ENCODE results near the gene TSC2.
"Not testable (repeated sequence)": the region's sequence is repeated elsewhere in the genome, so short reads cannot be mapped to it uniquely, and the experiment has no call there.

Gene TSC2

DNA sequence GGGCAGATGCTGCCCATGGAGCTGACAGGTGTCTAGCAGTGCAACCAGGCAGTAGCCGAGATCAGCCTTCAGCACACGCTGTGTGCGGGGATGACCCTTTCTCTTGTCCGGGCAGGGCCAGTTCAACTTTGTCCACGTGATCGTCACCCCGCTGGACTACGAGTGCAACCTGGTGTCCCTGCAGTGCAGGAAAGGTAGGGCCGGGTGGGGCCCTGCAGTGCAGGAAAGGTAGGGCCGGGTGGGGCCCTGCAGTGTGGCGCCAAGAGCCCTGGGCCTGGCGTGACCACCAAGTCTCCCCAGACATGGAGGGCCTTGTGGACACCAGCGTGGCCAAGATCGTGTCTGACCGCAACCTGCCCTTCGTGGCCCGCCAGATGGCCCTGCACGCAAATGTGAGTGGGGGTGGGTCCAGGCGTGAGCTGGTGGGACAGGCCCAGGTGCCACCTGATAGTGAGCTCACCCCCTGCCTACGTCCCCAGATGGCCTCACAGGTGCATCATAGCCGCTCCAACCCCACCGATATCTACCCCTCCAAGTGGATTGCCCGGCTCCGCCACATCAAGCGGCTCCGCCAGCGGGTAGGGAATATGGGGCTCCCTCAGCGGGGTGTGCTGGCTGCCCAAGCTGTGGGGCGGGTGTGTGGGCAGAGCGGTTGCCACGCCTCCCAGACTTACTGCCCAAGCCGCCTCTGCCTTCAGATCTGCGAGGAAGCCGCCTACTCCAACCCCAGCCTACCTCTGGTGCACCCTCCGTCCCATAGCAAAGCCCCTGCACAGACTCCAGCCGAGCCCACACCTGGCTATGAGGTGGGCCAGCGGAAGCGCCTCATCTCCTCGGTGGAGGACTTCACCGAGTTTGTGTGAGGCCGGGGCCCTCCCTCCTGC, 40.2 kb downstream of the TSC2 start:
- DNase-seq, result no peak

DNA sequence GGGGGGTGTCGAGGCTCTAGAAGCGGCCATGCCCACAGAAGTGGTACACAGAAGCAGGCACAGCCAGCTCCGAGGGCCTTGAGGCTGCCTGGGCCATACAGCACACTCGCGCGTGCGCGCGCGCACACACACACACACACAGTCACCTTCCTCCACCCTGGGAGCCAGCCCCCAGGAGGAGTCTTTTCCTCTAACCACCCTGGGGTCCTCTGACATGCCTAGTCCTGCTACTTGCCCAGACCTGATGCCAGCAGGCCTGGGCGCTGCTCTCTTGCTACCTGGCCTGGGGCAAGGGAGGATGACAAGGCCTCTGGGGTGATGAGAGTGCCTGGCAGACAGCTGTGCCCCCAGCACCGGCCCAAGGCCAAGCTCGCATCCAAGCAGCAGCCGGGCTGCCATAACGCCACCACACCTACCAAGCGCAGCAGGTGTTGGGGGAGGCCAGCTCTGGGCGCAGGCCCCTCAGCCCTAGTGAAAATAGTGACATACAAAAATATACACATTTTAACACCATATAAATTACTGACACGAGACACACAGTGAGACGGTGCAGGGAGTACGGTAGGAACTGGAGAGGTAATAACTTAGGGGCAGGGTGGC, 41.1 kb downstream of the TSC2 start:
- DNase-seq, result no peak

DNA sequence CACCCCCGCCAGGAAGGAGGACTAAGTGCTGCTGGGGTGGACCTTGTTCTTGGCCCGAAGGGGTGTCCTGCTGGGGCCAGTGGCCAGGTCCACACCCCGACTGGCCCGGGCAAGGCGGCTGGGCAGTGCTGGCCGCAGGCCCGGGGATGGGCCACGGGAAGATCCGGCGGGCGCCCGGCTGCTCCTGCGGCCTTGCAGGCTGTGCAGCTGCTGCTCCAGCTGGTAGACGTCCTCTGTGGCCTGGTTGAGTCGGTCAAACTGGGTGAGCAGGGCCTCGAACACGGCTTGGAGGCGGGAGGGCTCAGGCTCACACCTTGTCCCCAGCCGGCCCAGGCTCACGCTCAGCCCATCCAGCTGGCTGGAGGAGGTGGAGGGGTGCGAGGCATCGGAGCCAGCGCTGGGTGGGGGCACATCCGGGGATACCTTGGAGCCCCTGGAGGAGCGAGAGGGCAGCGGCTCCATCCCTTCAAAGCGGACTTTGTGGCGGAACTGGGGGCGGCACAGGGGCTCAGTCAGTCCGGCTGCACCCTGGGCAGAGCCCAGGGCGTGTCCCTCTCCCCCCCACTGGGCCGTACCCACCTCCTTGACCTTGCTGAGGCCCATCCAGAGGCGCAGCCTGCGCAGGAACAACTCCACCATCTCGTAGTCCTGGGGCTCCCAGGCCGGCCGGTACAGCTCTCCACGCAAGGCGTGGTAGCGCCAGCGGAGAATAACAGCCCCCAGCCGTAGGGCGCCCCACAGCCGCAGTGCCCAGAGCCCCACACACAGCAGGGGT, 42.1 kb downstream of the TSC2 start:
- no peak for DNase-seq

DNA sequence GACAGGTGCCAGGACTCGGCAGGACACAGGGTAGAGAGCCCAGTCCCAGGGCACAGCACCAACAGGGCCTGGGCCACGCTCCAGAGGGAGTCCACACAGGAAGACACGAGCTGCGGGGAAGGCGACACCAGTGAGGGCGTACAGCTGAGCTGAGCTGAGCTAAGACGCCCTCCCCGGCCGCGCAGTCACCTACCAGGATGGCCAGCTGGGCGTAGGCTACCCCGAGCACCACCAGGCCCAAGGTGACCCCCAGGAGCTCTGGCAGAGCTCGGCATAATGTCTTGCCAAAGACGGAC, 42.6 kb downstream of the TSC2 start:
- DNase-seq, result no peak

DNA sequence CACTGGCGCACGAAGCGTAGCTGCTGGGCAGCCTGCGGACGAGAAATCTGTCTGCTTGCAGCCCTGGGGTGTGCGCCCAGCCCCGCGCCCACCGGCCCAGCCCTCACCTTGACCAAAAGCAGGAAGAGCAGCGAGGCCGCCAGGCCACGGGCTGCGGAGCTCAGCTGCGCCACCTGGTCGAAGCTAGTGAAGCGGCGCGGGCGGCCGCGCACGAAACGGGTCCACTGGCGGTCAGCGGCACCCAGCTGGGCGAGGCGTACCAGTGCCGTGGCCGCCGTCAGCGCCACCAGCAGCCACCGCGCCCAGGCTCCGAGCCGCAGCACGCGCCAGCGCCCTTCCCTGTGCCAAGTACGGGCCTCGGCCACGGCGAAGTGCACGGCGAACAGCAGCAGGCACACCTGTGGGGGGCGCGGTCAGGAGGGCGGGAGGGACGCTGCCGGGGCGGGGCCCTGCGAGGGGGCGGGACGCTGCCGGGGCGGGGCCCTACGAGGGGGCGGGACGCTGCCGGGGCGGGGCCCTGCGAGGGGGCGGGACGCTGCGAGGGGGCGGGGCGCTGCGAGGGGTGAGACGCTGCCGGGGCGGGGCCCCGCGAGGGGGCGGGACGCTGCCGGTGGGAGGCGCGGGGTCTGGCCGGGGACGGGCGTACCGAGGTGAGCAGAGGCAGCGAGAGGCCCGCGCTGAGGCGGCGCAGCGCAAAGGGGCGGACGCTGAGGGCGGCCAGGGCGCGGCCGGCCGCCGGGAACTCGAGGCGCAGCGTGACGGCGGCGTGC, 43.2 kb downstream of the TSC2 start:
- peak; percentile 38 for DNase-seq

DNA sequence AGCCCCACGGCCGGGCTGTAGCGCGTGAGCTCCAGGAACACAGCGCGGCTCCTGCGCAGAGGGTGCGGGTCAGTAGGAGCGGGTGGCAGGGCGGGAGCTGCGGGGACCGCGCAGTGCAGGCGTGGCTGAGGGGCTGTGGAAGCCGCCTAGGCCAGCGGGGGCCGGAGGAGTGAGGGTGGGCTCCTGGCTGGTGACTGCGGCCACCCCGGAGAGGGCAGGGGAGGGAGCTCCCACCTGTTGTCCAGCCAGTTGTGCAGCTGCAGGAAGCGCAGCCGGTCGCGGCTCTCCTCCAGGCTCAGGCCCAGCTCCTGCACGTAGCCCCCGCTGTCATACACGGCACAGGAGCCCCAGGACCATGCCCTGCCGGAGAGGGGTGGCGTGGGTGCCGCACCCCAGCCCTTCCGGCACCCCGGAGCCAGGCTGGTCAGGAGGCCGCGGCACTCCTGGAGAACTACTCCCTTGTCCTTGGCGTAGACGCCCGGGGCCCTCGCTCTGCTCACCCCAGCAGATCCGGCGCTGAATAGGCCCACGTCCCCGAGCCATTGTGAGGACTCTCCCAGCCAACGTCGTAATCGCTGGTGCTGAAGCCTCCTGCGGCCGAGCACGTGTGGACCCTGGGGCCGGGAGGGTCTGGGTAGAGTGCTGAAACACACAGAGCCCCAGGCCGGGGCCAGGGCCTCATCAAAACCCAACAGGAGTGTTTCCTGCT, 43.9 kb downstream of the TSC2 start:
- no peak for DNase-seq

DNA sequence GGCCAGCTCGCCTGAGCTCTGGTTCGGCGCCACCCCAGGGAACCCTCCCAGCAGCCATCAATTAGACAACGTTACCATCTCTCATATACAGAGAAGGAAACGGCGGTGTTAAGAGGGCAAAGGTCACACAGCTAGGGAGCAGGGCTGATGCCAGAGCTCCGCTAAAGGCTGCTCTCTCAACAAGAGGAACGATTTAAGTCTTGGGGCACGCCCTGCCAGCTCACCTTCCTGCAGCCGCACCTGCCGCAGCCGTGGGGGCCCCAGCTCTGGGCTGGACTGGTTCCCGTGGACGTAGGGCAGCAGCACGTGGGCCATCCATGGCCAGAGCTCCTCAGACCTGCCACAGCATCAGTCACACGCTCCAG, 44.5 kb downstream of the TSC2 start:
- DNase-seq, result no peak

DNA sequence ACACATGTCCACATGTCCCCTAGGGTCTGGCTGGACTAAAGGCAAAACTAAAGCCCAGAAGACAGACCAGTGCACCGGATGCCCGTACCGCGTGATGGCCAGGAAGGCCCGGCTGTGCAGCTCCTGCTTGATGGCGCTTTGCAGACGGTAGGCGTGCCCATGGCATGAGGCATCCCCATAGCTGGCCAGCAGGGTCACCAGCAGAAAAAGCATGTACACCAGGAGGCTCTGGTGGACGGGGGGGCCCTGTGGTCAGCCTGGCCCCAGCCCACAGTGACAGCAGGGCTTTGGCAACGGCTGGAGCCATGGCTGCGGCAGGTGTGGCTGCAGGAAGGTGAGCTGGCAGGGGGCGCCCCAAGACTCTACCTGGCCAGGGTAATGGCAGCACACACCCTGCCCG, 45.1 kb downstream of the TSC2 start:
- DNase-seq, result no peak

DNA sequence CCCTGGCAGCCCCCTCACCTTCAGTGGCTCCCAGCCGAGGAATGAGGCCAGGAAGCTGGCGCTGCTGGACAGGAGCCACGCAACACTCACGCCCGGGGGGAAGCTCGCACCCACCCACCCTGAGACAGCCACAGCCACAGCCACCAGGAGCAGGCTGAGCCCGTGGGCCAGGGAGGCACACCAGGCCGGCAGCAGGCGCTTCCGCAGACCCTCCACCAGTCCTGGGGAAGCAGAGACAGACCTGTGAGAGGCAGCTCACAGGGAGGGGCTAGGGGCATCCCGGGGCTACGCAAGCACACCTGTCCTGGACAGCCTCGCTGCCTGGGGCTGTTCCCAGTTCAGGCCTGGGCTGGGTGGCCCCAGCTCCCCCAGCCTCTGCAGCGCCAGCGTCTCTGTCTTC, 46.0 kb downstream of the TSC2 start:
- DNase-seq, result no peak

DNA sequence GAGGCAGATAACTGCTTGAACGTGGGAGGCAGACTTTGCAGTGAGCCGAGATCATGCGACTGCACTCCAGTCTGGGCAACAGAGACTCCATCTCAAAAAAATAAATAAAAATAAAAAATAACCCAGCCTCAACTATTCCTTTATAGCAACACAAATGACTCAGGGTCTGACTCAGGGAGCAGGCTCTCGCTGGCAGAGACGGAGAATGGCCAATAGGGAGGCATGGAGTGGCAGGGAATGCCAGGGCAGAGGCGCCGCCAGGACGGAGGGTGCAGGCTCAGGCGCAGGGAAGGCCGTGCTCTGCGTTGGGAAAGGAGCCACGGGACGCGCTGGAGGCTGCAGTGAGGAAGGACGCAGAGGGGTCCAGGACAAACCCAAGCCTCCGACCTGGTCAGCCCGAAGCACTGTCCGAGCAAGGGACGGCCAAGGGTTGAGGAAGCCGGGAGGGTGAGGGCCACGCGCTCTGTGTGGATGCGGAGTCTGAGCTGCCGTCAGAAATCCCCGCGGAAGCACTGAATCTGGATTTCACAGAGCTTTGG, 47.6 kb downstream of the TSC2 start:
- no peak for DNase-seq

DNA sequence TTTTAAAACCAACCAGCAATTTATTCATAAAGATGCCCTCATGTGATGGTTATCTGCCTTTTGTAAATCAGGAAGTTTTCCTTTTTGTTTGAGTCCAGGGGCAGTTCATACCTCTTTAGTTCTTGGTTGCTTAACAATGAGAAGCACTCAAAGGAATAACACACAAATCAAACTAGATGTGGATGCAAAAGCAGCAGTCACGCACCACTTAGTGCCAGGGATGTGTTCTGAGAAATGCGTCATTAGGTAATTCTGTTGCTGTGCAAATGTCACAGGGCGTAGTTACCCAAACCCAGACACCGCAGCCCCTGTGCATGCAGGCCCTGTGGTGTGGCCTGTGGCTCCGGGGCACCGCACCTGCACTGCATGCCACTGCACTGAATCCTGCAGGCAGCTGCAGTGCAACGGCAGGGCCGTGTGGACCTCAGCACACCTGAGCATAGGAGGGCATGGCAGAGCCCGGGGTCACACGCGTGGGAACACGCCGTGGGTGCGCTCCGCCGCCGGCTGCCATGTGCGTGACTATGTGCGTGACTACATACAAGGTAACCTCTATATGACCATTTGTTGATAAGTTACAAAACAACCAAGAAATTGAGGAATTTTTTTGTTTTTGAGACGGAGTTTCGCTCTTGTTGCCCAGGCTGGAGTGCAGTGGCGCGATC, 48.3 kb downstream of the TSC2 start:
- no peak for DNase-seq

DNA sequence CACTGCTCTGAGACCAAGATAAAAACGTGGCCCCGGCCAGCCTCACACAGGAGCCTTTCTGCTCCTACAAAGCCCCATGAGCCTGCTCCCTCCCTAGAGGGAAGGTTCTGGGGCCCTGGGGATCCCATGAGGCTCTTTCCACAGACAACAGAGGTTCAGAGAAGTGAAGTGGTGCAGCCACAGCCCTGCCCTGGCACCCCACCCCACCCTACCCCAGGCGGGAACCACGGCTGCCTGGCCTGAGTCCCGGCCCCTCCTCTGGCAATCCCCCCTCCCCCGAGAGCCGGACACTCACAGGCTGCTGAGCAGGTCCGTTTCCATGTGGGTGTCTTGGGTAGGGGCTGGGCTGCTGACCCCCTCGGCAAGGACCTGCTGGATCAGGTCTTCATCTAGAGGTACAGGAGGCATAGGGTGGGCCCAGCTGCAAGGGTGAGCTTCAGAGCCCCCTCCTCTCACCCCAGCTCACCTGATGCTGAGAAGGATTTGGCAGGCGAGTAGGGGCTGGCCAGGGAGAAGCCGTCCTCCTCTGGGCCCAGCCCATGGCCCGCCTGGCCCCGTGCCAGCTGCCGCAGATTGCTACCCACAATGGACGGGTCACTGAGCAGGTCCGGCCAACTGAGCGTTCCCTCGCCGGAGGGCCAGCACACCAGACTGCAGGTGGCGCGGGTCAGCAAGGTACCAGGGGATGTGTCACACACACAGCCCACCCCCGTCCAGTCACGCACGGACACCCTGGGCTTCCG, 49.2 kb downstream of the TSC2 start:
- no peak for DNase-seq

DNA sequence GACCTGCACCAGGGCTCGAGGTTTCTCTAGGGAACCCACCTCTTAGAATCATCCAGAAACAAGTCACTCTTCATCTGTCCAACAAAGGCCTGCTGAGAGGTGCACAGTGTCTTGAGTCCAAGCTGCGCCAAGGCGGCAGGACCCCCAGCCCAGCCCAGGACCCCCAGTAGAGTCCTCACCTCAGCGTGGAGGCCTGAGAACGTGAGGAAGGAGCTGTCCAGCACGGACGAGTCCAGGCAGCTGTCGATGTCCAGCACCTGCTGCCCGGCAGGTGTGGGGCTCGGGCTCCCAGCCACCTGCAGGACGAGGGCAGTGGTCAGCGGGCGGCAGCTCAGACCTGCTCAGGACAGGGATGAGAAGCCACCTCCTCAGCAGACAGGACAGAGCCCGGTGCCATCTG, 49.9 kb downstream of the TSC2 start:
- DNase-seq, result not testable (repeated sequence)

DNA sequence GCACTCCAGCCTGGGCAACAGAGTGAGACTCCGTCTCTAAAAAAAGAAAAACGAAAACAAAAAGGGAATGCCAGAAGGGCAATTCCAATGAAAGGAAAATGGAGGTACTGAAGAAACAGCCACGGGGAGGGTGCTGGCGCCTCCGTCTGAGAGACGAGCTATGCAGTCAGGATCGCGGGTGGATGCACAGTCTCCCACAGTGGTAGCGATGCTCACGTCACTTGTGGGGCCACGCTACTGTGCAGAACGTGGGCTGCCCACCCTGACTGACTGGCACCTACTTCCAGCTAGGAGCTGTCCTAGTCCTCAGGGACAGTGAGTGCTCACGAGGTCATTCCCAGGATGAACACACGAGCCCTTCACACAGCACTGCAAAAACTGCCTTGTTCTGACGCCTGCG, 53.8 kb downstream of the TSC2 start:
- not testable (repeated sequence) for DNase-seq

DNA sequence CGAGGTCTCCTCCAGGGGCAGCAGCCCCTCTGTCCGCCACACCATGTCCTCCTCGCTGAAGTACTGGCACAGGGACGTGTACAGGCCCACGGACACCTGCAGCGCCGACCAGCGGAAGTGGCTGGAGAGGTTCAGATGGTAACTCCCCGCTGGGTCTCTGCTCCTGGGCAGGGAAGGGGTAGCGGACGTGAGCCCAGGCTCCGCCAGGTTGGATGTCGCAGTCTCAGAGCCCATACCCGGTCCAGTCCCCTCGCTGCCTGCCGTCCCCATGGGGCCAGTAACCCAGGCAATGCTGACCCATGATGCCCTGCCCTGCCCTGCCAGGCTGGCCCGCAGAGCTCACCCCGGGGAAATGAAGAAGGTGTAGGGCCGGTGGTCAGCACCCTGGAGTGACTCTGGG, 54.7 kb downstream of the TSC2 start:
- no peak for DNase-seq

DNA sequence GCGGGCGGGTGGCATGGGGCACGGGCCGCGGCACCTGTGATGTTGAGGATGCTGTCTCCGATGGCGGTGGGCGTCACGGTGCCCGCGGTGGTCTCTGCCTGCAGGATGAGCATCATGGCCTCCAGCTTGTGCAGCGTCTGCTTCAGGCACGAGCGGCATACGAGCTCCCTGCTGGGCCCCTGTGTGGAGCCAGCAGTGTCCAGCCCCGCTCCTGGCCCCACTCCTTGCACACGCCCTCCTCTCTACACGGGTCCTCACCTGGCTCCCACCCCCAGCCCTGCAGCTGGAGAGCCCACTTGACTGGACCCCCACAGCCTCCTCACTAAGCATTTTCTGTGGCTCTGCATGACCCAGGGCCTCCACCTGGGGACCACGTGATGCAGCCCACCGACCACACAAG, 56.7 kb downstream of the TSC2 start:
- DNase-seq, result not testable (repeated sequence)

DNA sequence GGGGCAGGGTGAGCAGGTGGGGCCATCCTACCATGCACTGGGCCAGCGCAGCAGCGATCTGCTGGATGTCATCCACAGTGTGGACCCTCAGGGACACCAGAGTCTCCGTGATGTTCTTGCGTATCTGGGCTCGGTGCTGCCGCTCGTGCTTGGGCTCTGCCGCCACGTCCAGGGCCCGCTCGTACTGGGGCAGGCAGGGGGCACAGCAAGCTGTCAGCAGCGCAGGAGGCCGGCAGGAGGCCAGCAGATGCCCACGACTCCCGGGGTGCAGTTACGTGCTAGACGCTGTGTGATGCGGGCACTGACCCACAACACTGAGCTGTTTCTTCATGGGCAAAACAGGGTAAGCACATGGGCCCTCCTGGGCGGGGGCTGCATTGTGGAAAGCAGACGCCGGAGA, 57.5 kb downstream of the TSC2 start:
- DNase-seq, result not testable (repeated sequence)

DNA sequence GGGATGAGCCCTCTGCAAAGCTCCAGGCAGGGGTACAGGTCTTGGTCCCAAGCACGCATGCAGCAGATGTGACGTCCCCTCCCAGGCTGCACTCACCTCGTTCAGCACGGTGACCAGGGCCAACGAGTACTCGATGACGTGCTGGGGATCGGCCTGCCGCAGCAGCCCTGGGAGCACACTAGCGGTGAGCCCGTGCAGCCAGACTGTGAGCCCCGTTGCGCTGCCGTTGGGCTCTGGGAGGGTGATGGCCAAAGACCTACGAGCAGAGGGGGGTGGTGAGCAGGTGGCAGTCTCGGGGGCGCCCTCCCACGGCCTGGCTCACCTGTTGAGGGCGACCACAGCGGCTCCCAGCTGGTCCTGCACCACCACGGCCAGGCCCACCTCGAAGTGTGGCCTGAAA, 58.0 kb downstream of the TSC2 start:
- DNase-seq, result not testable (repeated sequence)

DNA sequence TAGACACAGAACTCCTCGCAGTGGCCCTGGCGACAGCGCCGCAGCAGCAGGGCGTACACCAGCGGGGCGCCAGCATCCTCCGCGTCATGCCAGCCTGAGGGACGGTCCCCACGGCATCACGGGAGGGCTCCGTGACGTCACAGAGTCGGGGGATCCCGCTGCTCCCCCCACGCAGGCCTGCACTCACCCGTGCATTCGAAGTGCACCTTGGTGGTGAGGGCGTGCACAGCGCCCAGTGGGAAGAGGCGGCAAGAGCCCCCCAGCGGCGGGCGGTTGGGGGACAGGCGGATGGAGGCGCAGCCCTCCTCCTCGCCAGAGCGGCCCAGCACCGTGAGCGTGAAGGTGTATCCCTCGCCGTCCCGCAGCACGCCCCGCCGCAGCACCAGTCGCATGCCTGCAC, 58.4 kb downstream of the TSC2 start:
- not testable (repeated sequence) for DNase-seq

DNA sequence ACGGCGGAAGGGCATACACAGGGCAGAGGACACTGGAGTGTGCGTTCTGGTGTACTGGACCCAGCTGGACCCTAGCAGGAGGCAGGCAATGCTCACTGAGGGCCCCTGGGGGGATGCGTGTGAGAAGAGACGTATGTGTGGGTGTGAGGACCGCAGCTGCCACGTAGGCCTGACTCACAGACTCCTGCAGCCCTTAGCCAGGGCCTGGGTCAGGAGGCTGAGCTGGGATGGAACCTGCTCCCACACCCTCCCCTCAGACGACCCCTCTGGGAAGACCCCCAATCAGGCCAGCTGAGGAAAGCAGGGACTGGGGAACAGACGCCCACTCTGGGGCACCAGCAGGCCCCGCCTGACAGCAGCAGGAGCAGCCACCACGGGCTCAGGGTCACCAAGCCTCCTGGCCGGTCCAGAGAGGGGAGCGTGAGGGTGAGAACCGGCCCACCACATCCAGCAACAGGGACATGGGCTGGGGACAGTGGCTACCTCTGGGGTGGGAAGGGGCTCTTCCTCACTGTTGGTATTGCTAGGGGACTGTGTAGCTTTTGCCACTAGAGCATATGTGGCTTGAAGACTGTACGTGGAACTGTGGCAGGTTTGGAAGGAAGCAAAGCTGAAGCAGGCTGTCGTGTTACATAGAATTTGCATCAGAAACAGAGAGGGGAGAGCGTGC, 59.5 kb downstream of the TSC2 start:
- DNase-seq, result not testable (repeated sequence)

DNA sequence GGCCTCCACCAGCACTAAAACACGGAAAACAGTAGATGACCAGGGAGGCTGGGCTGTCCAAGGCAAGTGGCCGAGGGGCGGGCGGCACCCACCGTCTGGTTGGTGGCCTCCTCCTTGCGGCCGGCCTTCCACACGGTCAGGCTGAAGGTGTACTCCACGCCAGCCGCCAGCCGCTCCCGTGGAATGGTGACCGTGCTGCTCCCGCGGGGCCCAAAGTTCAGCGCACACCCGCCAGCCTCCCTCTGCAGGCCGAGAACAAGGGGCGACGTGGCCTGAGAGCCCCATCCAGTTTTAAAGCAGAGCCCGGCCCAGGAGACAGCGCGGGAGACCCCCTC, 60.0 kb downstream of the TSC2 start:
- not testable (repeated sequence) for DNase-seq
